GM18951 (cell line): ENCODE data around the gene TMEM91.
A peak's percentile ranks its signal among the peaks of the same experiment; 100 is the strongest.
"Not testable (repeated sequence)": the region's sequence is repeated elsewhere in the genome, so short reads cannot be mapped to it uniquely, and the experiment has no call there.

ENCODE experiments used
- POLR2A ChIP-seq: IDR thresholded peaks from 4 replicates; pipeline ENCODE4 v1.6.1; 2011; ENCODE audit warnings: mild to moderate bottlenecking; ENCODE audit not compliant: insufficient read length, insufficient read depth; ENCODE audit errors: extremely low read depth
- in situ Hi-C: fragments of 300-500 bp; cut with MboI; formaldehyde crosslinking; loops from one replicate; pipeline ENCODE4 v1.12.0; 2022; ENCODE audit warnings: low sequenced_read_pairs, mixed read lengths, inconsistent platforms; ENCODE audit not compliant: unreplicated experiment

The TMEM91 gene

DNA sequence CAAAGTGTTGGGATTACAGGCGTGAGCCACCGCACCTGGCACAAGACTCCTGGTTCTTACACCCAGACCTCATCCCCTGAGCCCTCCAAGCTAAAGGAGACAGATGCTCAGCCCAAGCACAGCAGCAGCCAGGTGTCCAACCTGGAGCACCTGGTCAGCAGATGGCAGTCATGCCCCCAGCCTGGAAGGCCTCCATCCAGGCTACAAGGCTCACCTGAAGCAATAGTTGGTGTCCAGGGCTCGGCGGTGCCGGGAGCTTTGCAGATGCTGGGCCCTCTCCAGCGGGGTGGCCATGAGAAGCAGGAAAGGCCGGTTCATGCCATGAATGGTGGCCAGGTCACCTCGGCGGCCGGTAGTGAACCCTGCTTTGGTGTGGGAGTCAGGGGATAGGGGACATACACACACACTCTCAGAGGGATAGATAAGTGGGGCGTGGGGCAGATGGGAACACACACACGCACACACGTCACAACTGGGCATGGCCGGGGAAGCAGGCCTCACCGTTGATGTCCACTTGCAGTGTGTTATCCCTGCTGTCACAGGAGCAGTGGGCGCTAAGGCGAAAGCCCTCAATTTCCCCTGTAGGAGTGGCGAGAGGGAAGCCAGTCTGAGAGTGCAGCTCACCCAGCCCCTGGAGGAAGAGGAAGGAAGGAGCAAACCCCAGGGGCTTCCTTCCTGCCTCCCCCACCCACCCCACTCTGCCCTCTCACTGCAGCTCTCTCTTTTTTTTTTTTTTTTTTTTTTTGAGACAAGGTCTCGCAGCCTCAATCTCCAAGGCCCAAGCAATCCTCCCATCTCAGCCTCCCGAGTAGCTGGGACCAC is 34.5 kb upstream of the TMEM91 start:
- in situ Hi-C loops: no loop called here
- TF ChIP-seq POLR2A: no peak

DNA sequence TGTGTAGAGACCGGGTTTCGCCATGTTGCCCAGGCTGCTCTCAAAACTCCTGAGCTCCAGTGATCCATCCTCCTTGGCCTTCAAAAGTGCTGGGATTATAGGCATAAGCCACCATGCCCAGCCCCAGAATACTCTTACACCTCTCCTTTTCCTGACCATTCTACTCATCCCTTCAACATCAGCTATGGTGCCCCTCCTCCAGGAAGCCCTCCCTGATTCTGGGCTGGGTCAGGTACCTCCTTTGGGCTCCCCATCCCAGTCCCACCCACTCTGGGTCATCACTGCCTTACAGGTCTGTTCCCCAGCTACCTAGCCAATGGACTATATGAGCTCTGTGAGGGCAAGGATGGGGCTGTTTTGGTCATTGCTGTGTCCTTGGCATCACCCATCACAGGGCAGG is 32.2 kb upstream of the TMEM91 start:
- TF ChIP-seq POLR2A: no peak

DNA sequence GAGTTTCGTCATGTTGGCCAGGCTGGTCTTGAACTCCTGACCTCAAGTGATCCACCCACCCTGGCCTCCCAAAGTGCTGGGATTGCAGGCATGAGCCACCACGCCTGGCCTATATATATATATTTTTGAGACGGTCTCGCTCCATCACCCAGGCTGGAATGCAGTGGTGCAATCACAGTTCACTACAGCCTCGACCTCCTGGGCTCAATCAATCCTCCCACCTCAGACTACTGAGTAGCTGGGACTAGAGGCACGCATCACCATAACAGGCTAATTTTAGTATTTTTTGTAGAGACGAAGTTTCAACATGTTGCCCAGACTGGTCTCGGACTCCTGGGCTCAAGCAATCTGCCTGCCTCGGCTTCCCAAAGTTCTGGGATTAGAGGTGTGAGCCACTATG is 29.4 kb upstream of the TMEM91 start:
- in situ Hi-C loops: not testable (repeated sequence)

More for the DNA sequence above, 32.2 kb upstream of the TMEM91 start:
- in situ Hi-C loops: no loop called here

- in situ Hi-C loops: no loop called here
- TF ChIP-seq POLR2A: no peak
These were observed 25.5 kb upstream of the TMEM91 start for GRCh38 chr19:41350735-41351338.

DNA sequence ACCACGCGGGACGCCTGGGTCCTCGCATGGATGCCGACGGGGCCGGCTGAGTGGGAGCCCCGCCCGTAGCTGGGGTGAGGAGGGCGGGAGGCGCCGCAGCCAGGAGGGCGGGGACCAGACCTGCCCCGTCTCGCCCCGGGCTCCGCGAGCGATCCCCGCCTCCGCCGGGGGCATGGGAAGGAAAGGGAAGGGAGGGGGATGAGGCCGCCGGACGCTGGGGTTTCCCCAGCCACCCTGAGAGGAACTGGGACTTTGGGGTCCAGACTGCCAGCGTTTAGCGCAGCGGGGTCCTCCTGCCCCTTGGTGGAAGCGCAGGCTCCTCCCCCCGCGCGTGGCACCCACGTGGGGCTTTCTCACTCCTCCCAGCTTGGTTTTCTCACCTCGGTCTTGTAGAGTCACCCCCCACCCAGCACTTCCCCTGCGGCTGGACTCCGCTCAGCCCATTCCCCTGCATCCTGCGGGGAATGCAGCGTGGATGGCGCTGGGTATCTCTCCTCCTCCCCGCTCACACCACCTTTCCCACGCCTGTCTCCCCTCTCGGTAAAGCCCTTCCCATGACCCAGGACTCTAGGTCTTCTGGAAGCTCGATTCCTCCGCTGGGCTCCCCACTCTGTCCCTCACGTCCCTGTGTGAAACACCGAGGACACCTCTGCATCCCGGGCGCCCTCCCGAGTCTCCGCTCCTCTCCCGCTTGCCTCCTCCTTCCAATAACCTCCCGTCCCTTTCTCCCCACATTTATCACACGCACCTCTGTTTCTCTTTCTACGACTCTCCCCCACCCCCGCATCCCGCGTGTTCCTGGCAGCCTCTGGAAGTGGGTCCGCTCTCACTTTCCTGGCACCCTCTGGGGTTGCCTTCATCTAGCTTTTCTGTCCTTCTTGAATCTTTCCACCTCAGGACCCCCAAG is 24.7 kb upstream of the TMEM91 start:
- peak; percentile 74 for TF ChIP-seq POLR2A
- in situ Hi-C loops: no loop called here

GRCh38 chr19:41352279-41352608 is 24.1 kb upstream of the TMEM91 start:
- TF ChIP-seq POLR2A: no peak
- in situ Hi-C loops: no loop called here

- peak; percentile 55 for TF ChIP-seq POLR2A
- in situ Hi-C loops: no loop called here
These were observed 23.5 kb upstream of the TMEM91 start for GRCh38 chr19:41352609-41353465.

DNA sequence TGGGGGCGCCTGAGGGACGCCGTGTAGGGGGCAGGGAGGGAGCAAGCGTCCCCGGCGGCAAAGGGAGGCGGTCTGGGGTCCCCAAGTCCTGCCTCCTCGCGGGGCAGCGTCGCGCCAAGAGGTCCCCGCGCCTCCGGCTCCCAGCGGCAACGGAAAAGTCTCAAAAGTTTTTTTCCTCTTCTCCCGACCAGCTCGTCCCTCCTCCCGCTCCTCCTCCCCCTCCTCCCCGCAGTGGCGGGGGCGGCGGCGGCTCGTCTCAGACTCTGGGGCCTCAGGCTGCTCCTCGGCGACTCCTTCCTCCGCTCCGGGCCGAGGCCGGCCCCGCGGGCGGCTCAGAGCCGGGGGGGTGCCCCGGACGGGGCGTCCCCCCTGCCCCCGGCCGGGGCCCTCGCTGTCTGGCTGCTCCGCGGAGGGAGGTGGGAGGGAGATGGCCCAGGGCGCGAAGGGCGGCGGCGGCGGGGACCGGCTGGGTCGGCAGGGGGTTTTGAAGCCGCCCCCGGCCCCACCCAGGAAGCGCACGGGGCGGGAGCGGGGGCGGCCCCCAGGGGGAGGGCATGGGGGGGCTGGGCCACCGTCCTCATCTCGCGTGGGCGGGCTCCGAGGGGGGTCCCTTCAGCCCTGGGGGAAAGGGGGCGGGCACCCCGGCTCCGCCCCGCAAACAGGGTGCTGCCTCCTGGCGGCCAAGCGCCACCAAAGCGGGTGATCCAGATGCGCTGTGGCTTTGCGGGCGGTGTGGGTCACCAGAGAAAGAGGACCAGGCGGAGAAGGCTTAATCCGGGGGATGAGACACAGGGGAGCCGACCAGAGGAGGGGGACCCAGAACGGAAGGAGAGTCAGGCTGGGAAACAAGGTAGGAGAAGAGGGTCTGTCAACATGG is 22.6 kb upstream of the TMEM91 start, which contains the start of gene TGFB1:
Gene TGFB1 (minus strand): TSS at position 457 of the 877 bp plus-strand sequence. CDS start 878 bp downstream, outside the sequence.
- peak; percentile 98 for TF ChIP-seq POLR2A
- in situ Hi-C loops: no loop called here

GRCh38 chr19:41354343-41354953 is 21.9 kb upstream of the TMEM91 start:
- in situ Hi-C loops: no loop called here
- no peak for TF ChIP-seq POLR2A

DNA sequence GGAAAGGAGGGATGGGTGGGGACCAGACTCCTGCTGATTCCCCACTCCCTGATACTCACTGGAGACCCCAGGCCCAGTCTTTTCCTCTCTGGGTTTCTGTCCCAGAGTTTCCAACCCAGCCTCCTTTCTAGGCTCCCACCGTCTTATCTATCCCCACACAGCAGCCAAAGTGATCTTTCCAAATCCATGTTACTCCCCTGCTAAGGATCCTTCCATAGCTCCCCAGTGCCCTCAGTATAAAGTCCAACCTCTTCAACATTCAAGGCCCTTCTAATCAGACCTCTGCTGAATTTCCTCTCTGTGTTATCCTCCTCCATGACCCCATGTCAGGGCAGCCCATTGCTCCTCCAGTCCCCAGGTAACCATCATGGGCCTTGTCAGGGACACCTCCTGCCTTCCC is 21.3 kb upstream of the TMEM91 start:
- in situ Hi-C loops: no loop called here
- no peak for TF ChIP-seq POLR2A

GRCh38 chr19:41355802-41356201 is 20.5 kb upstream of the TMEM91 start:
- in situ Hi-C loops: no loop called here
- TF ChIP-seq POLR2A: no peak
